Endothelial cell (in vitro differentiated cells): Measurements from ENCODE around the gene PBX2. TPM values are rescaled to one million over a fixed set of nuclear protein-coding genes. Genes with fewer than 3 reads are reported as not detected.
"Not testable (repeated sequence)": the region's sequence is repeated elsewhere in the genome, so short reads cannot be mapped to it uniquely, and the experiment has no call there.

ENCODE experiments used
- DNase-seq: peaks from one replicate; pipeline ENCODE4 v3.0.0; 2021; ENCODE audit warnings: low spot score
- H3K27ac Mint-ChIP-seq: one replicate; pipeline ENCODE4 v1.8.0; 2021; ENCODE audit warnings: mixed read lengths, inconsistent platforms; ENCODE audit not compliant: unreplicated experiment
- H3K27me3 Mint-ChIP-seq: one replicate; pipeline ENCODE4 v1.8.0; 2021; ENCODE audit warnings: mild to moderate bottlenecking, moderate library complexity, mixed read lengths, inconsistent platforms; ENCODE audit not compliant: unreplicated experiment
- H3K36me3 Mint-ChIP-seq: one replicate; pipeline ENCODE4 v1.8.0; 2021; ENCODE audit warnings: mild to moderate bottlenecking, low read depth, mixed read lengths, inconsistent platforms; ENCODE audit not compliant: unreplicated experiment
- H3K4me1 Mint-ChIP-seq: one replicate; pipeline ENCODE4 v1.8.0; 2021; ENCODE audit warnings: mild to moderate bottlenecking, mixed read lengths, inconsistent platforms; ENCODE audit not compliant: unreplicated experiment
- H3K4me3 Mint-ChIP-seq: one replicate; pipeline ENCODE4 v1.8.0; 2021; ENCODE audit warnings: mild to moderate bottlenecking, mixed read lengths, inconsistent platforms; ENCODE audit not compliant: unreplicated experiment
- H3K9me3 Mint-ChIP-seq: one replicate; pipeline ENCODE4 v1.8.0; 2021; ENCODE audit warnings: mixed read lengths, inconsistent platforms; ENCODE audit not compliant: unreplicated experiment
- CTCF ChIP-seq: fragments of 200-600 bp; sonication (generic); IDR thresholded peaks from one replicate; pipeline ENCODE4 v1.5.0; 2021; ENCODE audit warnings: antibody characterized with exemption; ENCODE audit not compliant: unreplicated experiment
- total RNA-seq: library from RNA; stranded (reverse); fragmentation: NEBNext Ultra II Directional; extraction: Animal tissue kit (Norgen Biotek cat#: 25700); gene quantifications from one replicate; pipeline ENCODE4 v1.2.1, GENCODE V29; 2021; ENCODE audit not compliant: unreplicated experiment

Gene PBX2
- total RNA-seq, 1 donor from 2014 or later = 308 TPM

GRCh38 chr6:32194825-32195651 lies 5.0 kb upstream of the PBX2 start:
- Mint-ChIP-seq H3K4me1 (peaks cover 56% of the 10 kb centered on the region), H3K9me3 (no peaks in the 10 kb centered on the region), H3K4me3 (peak overlapping the region; percentile 79), H3K36me3 (peaks cover 4% of the 10 kb centered on the region), H3K27me3 (peaks cover 11% of the 10 kb centered on the region), H3K27ac (peak overlapping the region; percentile 86)
- TF ChIP-seq CTCF = no peak
- peak; percentile 31 for DNase-seq

- Mint-ChIP-seq H3K4me1 (peaks cover 56% of the 10 kb centered on the region), H3K27me3 (peaks cover 11% of the 10 kb centered on the region), H3K36me3 (peaks cover 4% of the 10 kb centered on the region), H3K9me3 (no peaks in the 10 kb centered on the region), H3K4me3 (peak overlapping the region; percentile 78), H3K27ac (peak overlapping the region; percentile 86)
- no peak for DNase-seq
- no peak for TF ChIP-seq CTCF
Observed at GRCh38 chr6:32194388-32194787, 4.4 kb upstream of the PBX2 start.

- not testable (repeated sequence) for DNase-seq, H3K9me3 Mint-ChIP-seq
- peak overlapping the region; percentile 97 for H3K27ac Mint-ChIP-seq
- H3K36me3 Mint-ChIP-seq = peaks cover 11% of the 10 kb centered on the region
- peaks cover 61% of the 10 kb centered on the region for H3K4me1 Mint-ChIP-seq
- H3K27me3 Mint-ChIP-seq = peaks cover 16% of the 10 kb centered on the region
- H3K4me3 Mint-ChIP-seq = peak overlapping the region; percentile 65
Observed at GRCh38 chr6:32193096-32193495, 3.1 kb upstream of the PBX2 start.

- peak; percentile 52 for DNase-seq
- TF ChIP-seq CTCF = no peak
- Mint-ChIP-seq H3K27ac (peak within 1 kb of the TSS; percentile 97), H3K4me3 (peak within 1 kb of the TSS; percentile 65), H3K4me1 (peaks cover 63% of the 10 kb centered on the region), H3K36me3 (peaks cover 12% of the 10 kb centered on the region), H3K9me3 (no peaks in the 10 kb centered on the region), H3K27me3 (peaks cover 16% of the 10 kb centered on the region)
Observed at GRCh38 chr6:32192608-32193039, 2.6 kb upstream of the PBX2 start, which contains the start of gene GPSM3. TSS of gene GPSM3 (minus strand) at chr6:32192643. CDS start at chr6:32192513, 130 bp downstream.

- peaks cover 19% of the 10 kb centered on the region for H3K27me3 Mint-ChIP-seq
- H3K36me3 Mint-ChIP-seq = peaks cover 17% of the 10 kb centered on the region
- no peak for TF ChIP-seq CTCF
- peaks cover 66% of the 10 kb centered on the region for H3K4me1 Mint-ChIP-seq
- peak overlapping the region; percentile 59 for H3K4me3 Mint-ChIP-seq
- H3K27ac Mint-ChIP-seq = peak overlapping the region; percentile 97
- no peak for DNase-seq
- no peaks in the 10 kb centered on the region for H3K9me3 Mint-ChIP-seq
Observed at GRCh38 chr6:32191696-32192607, 1.9 kb upstream of the PBX2 start.
